Breast epithelium (tissue), 4 donors: ENCODE data around the gene TMEM240. TPM values are rescaled to one million over a fixed set of nuclear protein-coding genes. Genes with fewer than 3 reads are reported as not detected.
A peak's percentile ranks its signal among the peaks of the same experiment; 100 is the strongest.

Experiments used
- DNase-seq, 2 donors: peaks; one replicate each; pipeline ENCODE4 v3.0.0-alpha.2; 2019; ENCODE audit warnings: low spot score in 2 of 2
- H3K27ac ChIP-seq, 2 donors: fragments of 200-600 bp; sonication (generic) in 1 of 2; one replicate each; pipeline ENCODE4 v1.5.1; 2016 to 2019; ENCODE audit warnings: mild to moderate bottlenecking in 1 of 2
- H3K27me3 ChIP-seq, 2 donors: fragments of 200-600 bp; sonication (generic) in 1 of 2; one replicate each; pipeline versions ENCODE4 v1.5.1 to v1.6.0; 2017 to 2019; ENCODE audit warnings: control low read depth in 1 of 2, mild to moderate bottlenecking in 1 of 2
- H3K36me3 ChIP-seq: fragments of 200-600 bp; one replicate; pipeline ENCODE4 v1.5.1; 2019
- H3K4me1 ChIP-seq, 2 donors: fragments of 200-600 bp; sonication (generic); one replicate each; pipeline ENCODE4 v1.5.1; 2016 to 2019; ENCODE audit warnings: control low read depth in 1 of 2
- H3K4me3 ChIP-seq, 3 donors: fragments of 200-600 bp; sonication (generic); 1 replicate in 2 of 3; 2 replicates in 1 of 3; pipeline ENCODE4 v1.5.1; 2016 to 2019; ENCODE audit warnings: mild to moderate bottlenecking in 3 of 3, moderate library complexity in 2 of 3
- H3K9me3 ChIP-seq, 2 donors: fragments of 200-600 bp; sonication (generic) in 1 of 2; one replicate each; pipeline ENCODE4 v1.5.1; 2016 to 2019; ENCODE audit warnings: control low read depth in 1 of 2
- POLR2A ChIP-seq: fragments of 450-650 bp; IDR thresholded peaks from one replicate; pipeline ENCODE4 v1.6.1; 2016; ENCODE audit warnings: antibody characterized with exemption, mild to moderate bottlenecking, moderate library complexity
- POLR2AphosphoS5 ChIP-seq, 3 donors: sonication (generic); formaldehyde crosslinking; IDR thresholded peaks; one replicate each; pipeline ENCODE4 v1.6.1; 2017; ENCODE audit warnings: antibody characterized with exemption in 3 of 3
- intact Hi-C: fragments of 100-400 bp; cut with DNase I; formaldehyde crosslinking; loops from one replicate; pipeline ENCODE4 v1.15.1; 2023; ENCODE audit warnings: low total_unique reads
- total RNA-seq, 3 donors: library from RNA; depleted of rRNA; stranded (reverse); fragments of >200 nt; gene quantifications; one replicate each; pipeline ENCODE4 v1.1.0, GENCODE V29; 2016
- TF ChIP-seq, protein P1 (sequence below), 3 donors: fragments of 450-650 bp; IDR thresholded peaks; one replicate each; pipeline ENCODE4 v1.5.1; 2016 to 2017; ENCODE audit warnings: antibody characterized with exemption in 3 of 3, mild to moderate bottlenecking in 3 of 3, moderate library complexity in 3 of 3

Gene TMEM240
- 1 to 10 TPM; 3.5 to 8.8 (median 3.8) TPM for total RNA-seq

DNA sequence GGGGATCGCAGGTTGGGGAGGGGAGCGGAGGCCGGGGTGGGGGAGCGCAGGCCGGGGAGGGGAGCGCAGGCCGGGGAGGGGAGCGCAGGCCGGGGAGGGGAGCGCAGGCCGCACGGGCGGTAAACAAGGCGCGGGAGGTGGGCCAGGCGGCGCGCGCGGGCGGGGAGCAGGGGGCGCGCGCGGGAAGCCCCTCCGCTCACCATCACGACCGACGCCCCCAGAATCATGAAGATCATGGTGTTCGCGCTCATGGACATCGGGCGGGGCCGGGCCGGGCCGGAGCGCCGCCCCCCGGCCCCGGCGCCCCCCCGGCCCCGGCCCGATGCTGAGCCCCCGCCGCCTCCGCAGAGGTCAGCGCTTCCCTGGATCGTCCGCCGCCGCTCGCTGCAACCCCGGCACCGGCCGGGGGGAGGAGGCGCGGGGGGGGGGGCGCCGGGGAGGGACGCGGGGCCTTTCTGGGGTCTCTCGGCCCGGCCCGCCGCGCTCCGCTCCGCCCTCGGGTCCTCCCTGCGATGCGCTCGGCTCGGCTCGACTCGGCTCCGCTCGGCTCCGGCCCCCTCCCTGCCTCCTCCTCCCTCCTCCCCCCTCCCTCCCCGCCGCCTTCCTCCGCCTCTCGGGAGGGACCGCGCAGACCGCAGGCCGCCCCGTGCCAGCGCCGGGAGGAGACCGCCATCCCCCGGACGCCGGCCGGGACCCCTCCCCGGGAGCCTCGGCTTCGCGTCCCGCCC is at the start of gene TMEM240:
Gene TMEM240, minus strand, starts transcription at position 535 of the 728 bp plus-strand sequence. Its CDS starts 278 bp downstream, at position 257.
- no peaks in the 10 kb centered on the region for H3K27me3 ChIP-seq
- no peaks in the 10 kb centered on the region for H3K36me3 ChIP-seq
- no peaks in the 10 kb centered on the region for H3K9me3 ChIP-seq
- peak within 1 kb of the TSS; percentile 61 to 86 for H3K27ac ChIP-seq
- intact Hi-C loops: no loop called here
- peak within 1 kb of the TSS; percentile 55 to 90 (median 68) for H3K4me3 ChIP-seq
- TF ChIP-seq POLR2AphosphoS5 (IDR thresholded peaks at IDR 0.05): no peak
- TF ChIP-seq POLR2A: no peak
- TF ChIP-seq, protein P1, sequence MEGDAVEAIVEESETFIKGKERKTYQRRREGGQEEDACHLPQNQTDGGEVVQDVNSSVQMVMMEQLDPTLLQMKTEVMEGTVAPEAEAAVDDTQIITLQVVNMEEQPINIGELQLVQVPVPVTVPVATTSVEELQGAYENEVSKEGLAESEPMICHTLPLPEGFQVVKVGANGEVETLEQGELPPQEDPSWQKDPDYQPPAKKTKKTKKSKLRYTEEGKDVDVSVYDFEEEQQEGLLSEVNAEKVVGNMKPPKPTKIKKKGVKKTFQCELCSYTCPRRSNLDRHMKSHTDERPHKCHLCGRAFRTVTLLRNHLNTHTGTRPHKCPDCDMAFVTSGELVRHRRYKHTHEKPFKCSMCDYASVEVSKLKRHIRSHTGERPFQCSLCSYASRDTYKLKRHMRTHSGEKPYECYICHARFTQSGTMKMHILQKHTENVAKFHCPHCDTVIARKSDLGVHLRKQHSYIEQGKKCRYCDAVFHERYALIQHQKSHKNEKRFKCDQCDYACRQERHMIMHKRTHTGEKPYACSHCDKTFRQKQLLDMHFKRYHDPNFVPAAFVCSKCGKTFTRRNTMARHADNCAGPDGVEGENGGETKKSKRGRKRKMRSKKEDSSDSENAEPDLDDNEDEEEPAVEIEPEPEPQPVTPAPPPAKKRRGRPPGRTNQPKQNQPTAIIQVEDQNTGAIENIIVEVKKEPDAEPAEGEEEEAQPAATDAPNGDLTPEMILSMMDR (IDR thresholded peaks at IDR 0.05): no peak
- H3K4me1 ChIP-seq: peaks cover 0 to 14% of the 10 kb centered on the region in 2 donors
- DNase-seq: peak; percentile 44 to 70

DNA sequence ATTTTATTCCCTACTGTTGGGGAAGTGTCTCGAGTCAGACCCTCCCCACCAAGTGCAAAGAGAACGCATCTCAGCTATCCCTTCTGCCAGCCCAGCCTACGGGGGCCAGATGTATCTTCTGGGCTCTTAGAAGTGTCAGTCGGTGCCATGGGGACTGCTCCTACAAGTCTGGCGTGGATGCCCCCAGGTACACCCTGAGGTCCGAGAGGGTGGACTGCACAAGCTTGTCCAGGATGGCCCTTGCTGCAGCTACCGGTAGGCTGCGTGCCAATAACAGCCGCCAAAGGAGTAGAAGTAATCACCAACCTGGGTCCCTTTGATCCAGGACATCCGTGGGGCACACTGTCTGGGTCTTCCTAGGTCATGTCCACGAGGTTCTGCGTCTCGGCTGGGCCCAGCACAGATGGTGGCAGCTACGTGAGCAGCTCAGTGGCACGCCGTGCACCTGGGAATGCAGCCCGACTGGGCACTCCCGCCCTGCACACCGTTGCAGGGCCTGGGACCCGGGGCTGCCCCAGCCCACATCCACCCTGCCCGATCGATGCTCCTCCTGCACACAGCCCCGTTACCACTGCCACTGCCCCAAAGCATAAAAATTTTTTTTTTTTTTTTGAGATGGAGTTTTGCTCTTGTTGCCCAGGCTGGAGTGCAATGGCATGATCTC is 43.1 kb upstream of the TMEM240 start:
- no peak for DNase-seq
- H3K4me1 ChIP-seq: no peaks in the 10 kb centered on the region
- TF ChIP-seq POLR2A (no peak), POLR2AphosphoS5 (IDR thresholded peaks at IDR 0.05) (no peak)
- TF ChIP-seq, protein P1 (IDR thresholded peaks at IDR 0.05): no peak
- H3K4me3 ChIP-seq: no peak overlapping the region
- intact Hi-C loops: no loop called here
- peaks cover 0 to 12% of the 10 kb centered on the region in 2 donors for H3K27me3 ChIP-seq
- no peaks in the 10 kb centered on the region for H3K36me3 ChIP-seq
- no peak overlapping the region for H3K27ac ChIP-seq
- H3K9me3 ChIP-seq: no peaks in the 10 kb centered on the region

DNA sequence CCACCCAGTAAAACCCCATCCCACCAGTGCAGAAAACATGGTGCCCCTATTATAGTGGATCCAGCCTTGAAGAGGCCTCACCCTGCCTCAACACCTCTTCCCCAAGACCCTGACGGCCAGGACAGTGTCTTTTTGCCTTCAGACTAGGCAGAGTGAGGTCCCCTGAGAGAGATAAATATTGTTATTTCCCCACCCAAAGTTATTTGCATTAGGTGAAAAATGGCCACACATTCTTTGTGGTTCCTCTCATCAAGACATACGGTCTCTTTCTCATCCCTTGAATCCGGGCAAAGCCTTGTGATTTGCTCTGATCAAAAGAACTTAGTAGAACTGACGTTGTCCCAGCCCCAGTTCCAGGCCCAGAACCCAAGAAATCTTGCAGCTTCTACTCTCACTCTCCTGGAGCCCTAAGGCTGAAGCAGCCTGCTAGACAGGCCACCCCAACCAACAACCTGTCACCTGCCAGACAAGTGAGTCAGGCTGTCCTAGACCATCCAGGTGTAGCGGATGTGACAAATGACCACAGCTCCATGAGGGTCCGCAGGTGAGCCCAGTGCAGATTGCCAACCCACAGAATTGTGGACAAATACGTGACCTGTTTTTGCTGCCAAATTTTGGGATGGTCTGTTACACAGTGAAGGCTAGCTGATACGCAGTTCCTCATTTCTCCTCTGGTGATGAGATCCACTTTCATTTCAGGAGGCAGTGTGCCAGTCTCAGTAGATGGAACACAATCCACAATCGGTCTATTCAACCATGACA is 42.3 kb upstream of the TMEM240 start:
- Histone ChIP-seq H3K4me3 (no peak overlapping the region), H3K9me3 (no peaks in the 10 kb centered on the region), H3K36me3 (no peaks in the 10 kb centered on the region), H3K27ac (no peak overlapping the region), H3K27me3 (peaks cover 0 to 11% of the 10 kb centered on the region in 2 donors), H3K4me1 (no peaks in the 10 kb centered on the region)
- intact Hi-C loops: no loop called here
- TF ChIP-seq, protein P1 (IDR thresholded peaks at IDR 0.05): no peak
- no peak for TF ChIP-seq POLR2A
- TF ChIP-seq POLR2AphosphoS5 (IDR thresholded peaks at IDR 0.05): no peak
- DNase-seq: no peak

DNA sequence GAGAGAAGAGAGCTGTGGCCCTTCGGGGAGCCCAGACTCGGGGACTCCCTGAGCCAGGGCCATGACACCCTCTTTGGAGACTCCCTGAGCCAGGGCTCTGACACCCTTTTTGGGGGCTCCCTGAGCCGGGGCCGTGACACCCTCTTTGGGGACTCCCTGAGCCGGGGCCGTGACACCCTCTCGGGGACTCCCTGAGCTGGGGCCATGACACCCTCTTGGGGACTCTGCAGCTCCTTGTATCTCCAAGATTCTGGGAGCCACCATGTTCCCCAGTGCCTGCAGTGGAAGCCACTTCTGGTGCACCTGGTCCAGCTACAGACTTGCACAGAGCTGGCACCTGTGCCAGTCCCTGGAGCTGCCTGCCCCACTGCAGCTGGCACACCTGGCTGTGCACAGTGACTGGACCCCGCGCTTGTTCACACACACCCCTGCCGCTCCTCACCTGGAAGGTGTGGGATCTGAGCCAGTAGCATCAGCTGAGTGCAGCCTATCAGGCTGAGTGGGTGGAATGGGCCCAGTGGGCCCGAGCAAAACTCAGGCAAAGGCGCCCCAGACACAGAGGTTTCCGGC is 38.0 kb upstream of the TMEM240 start:
- TF ChIP-seq POLR2AphosphoS5 (IDR thresholded peaks at IDR 0.05): no peak
- TF ChIP-seq, protein P1 (IDR thresholded peaks at IDR 0.05): no peak
- TF ChIP-seq POLR2A: no peak
- H3K27me3 ChIP-seq: peaks cover 0 to 2% of the 10 kb centered on the region in 2 donors
- no peaks in the 10 kb centered on the region for H3K36me3 ChIP-seq
- no peaks in the 10 kb centered on the region for H3K4me1 ChIP-seq
- intact Hi-C loops: no loop called here
- no peaks in the 10 kb centered on the region for H3K9me3 ChIP-seq
- no peak for DNase-seq
- no peak overlapping the region for H3K4me3 ChIP-seq
- H3K27ac ChIP-seq: no peak overlapping the region
